Activated T-cell treated with anti-CD3 and anti-CD28 coated beads for 24 hours (primary cell): ENCODE results near the gene ZNF333.

Experiments
- DNase-seq: peaks from one replicate; pipeline ENCODE4 v3.0.0-alpha.2; 2020; ENCODE audit warnings: low read depth

Gene ZNF333

DNA sequence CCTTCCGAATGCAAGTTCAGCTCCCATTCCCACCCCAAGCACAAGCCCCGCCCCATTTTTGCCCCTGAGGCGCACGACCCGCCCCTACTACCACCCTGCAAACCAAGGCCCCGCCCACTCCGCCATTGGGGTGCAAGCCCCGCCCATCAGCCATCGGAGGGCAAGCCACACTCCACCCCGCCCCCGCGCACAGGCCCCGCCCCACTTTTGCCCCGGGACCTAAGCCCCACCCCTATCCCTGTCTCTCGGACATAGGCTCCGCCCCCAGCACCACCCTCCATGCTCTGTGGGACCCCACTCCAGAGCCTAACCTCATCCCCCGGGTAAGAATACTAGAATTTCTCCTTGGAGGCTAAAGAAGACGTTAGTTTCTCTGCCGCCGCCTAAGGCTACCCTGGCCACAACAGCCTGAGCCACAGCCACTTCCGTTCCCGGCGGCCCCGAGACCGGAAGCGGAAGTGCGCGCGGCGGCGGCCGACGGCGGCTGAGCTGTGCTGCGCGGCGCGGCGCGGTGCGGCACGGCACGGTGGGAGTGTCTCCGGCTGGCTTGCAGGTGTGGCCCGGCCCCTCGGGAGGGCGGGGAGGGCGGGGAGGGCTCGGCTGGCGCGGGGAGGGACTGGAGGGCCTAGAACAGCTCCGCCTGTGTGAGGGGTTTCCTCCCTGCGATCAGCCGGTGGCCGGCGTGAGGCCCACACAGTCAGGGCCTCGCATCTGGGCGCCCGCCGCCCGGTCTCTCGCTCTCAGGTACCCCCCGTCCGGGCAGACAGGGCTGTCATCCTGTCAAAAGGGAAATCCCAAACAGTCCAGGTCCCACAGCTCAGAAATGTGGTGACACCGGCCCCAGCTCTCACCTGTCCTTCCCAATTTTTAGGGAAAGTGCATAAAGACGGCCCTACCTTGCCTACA, at the start of gene ZNF333:
Gene ZNF333, plus strand, starts transcription at position 451 of the 906 bp plus-strand sequence. CDS start 3,444 bp downstream, outside the sequence.
- DNase-seq = peak; percentile 99

DNA sequence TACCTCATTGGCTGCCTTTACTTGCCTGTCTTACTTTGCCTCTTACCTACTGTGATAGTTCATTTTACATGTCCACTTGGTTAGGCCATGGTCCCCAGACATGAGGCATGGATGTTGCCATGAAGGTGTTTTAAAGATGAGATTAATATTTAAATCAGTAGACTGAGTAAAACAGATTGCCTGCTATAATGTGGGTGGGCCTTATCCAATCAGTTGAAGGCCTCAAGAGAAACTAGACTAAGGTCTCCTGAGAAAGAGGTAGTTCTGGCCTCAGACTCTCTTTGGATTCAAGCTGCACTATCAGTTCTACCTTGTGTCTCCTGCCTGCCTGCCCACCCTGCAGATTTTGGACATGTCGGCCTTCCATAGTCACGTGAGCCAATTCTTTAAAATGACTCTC, 41.3 kb upstream of the ZNF333 start:
- no peak for DNase-seq

GRCh38 chr19:14649020-14649419, 40.8 kb upstream of the ZNF333 start:
- DNase-seq = no peak

DNA sequence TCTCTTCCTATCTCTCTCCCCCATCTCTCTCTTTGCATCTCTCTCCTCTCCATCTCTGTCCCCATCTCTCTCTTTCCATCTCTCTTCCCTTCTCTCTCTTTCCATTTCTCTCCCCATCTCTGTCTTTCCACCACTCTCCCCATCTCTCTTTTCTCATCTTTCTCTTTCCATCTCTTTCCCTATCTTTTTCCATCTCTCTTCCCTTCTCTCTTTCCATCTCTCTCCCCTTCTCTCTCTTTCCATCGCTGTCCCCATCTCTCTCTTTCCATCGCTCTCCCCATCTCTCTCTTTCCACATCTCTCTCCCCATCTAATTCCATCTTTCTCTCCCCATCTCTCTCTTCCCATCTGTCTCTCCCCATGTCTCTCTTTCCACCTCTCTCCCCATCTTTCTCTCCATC, 39.7 kb upstream of the ZNF333 start:
- no peak for DNase-seq

GRCh38 chr19:14654786-14655560, 34.9 kb upstream of the ZNF333 start:
- DNase-seq = no peak

DNA sequence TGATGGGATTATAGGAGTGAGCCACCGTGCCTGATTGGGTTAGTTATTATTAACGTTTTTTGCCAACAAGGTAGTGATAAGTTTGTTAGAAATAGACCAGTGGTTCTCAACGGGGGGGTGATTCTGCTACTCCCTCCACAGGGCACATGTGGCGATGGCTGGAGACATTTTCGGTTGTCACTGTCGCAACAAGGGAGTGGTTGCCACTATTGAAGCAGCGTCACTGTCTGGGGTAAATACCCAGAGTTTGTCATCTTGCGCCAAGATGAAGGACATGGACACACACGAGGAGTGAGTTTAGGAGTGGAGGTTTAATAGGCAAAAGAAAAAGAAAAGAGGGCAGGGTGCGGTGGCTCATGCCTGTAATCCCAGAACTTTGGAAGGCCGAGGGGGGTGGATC, 34.1 kb upstream of the ZNF333 start:
- DNase-seq = no peak

- DNase-seq = no peak
These were observed 29.9 kb upstream of the ZNF333 start for GRCh38 chr19:14659874-14660489.

- no peak for DNase-seq
These were observed 28.4 kb upstream of the ZNF333 start for GRCh38 chr19:14661372-14661924.

DNA sequence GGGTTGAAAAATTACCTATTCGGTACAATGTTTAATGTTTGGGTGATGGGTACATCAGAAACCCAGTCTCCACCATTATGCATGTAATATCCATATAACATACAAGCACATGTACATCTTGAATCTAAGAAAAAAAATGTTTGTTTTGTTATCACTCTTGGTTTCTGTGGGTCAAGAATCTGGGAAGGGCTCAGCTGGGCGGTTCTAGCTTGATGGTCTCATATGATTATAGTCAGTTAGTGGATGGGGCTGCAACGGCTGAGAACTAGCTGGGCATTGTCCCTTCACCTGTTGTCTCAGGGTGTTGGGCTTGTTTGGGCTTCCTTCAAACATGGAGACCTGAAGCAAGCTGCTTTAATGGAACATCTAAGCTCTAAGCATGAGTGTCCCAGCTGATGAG, 19.9 kb upstream of the ZNF333 start:
- DNase-seq = no peak

DNA sequence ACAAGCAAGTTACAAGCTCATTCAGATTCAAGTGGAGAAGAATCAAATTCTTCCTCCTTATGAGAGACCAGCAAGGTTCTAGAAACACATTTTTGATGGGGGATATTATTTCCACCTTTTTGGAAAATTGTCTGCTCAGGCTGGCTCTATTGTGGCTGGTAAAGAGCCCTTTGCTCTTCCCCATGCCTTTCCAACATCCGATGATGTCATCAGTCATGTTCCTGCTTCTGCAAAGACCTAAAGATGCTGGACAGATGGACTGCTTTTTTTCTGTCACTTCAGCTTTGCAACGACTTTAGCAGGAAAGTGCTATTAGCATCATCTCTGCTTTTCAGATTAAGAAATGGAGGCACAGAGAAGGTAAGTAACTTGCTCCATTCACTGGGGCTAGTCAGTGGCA, 19.4 kb upstream of the ZNF333 start:
- DNase-seq = no peak

- no peak for DNase-seq
These were observed 17.5 kb upstream of the ZNF333 start for GRCh38 chr19:14672188-14672872.

GRCh38 chr19:14673088-14673487, 16.8 kb upstream of the ZNF333 start:
- DNase-seq = no peak

- no peak for DNase-seq
These were observed 15.1 kb upstream of the ZNF333 start, which contains the start of gene ADGRE3 for GRCh38 chr19:14674764-14675163. TSS of gene ADGRE3 (minus strand) at chr19:14674844. CDS start at chr19:14674770, 74 bp downstream.

GRCh38 chr19:14676762-14677161, 13.1 kb upstream of the ZNF333 start:
- no peak for DNase-seq

DNA sequence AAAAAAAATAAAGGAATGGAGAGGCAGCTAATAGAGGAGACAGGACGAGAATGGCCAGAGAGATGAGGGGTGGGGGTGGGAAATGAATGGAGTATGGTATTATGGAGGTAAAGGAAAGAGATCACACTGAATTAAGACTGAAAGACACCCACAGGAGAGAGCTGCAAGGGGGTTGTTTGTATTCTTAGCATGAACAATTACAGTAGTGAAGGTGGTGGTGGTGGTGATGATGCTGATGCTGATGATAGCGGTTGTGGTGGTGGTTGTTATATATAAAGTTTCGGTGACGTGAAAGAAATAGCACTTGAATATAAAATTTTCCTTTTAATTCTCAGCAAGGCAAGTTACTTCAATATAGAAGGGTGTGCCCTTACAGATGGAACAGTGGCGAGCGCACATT, 12.4 kb upstream of the ZNF333 start:
- DNase-seq = no peak

DNA sequence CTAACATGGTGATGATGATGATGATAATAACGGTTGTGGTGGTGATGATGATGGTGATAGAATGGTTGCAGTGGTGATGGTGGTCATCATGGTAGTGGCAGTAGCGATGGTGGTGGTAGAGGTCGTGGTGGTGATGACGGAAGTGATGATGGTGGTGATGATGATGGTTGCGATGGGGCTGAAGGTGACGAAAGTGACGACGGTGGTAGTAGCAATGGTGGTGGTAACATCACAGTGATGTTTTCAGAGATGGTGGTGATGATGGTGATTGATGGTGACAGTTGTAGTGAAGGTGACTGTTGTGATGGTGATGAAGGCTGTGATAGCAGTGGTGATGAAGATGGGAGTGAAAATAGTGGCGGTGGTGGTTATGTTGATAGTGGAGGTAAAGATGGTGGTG, 11.6 kb upstream of the ZNF333 start:
- no peak for DNase-seq

DNA sequence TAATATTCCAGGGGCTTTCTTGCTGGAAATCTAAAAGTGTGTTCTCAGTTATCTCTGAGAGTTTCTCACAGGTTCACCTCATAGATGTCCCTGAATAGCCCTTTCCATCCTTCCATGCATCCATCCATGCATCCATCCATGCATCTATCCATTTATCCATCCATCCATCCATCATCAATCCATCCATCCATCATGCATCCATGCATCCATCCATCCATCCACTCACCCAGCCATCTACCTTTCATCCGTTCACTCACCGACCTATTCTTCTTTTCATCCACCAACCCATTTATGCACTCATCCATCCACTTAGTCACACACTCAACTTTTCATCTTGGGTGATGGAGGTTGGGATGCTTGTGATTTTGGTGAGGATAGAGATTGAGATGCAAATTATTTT, 7.8 kb upstream of the ZNF333 start:
- no peak for DNase-seq

DNA sequence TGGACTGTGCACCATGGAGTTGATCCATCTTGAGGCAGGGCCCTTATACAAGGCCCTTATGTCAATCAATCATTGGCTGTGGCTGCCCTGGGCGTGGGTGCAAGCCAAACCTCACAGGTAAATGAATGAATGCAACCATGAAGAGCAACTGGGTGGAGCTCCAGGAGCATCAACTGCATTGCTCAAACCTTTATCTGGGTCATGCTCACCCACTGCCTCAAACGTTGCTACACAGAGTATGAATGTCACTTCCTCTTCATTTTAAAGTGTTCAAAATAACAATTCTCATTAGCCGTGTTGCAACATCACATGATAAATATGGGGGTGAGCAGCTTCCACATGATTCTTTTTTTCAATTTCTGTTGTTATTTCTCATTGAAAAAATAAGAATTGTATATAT, 6.4 kb upstream of the ZNF333 start:
- no peak for DNase-seq

DNA sequence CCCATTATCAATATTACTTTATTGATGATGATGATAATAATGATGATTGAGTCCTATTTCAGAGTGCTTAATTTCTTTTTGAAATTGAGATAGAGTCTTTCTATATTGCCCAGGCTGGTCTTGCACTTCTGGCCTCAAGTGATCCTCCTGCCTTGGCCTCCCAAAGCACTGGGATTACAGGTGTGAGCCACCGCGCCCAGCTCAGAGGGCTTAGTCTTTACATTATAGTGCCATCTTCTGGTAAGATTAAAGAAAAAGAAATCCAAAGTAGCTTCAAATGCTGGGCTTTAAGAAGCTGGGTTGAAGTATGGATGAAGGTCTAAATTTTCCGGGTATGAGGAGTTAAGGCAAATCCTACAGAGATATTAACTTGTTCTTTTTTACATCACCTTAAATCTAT, 3.4 kb upstream of the ZNF333 start:
- peak; percentile 11 for DNase-seq

- no peak for DNase-seq
These were observed 4.9 kb downstream of the ZNF333 start for GRCh38 chr19:14694641-14695266.

DNA sequence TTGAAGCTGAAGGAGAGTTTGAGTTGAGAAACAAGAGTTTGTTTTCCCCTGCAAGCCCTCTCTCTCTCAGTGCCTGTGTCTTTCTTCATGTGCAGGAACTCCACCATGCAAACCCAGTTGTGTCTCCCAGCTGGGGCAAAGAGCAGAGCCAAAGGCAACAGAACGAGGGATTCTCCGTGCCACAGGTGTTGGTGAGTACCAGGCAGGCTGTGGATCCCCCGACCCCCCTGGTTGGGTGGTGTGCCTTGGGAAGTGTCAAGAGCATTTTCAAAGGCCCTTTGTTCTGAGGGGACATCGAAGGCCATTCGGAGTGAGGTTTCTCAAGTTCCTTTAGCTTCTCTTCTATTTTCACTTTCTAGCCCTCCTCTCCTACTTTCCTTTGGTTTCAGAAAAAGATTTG, 5.6 kb downstream of the ZNF333 start:
- no peak for DNase-seq
